WTC11 (cell line): ENCODE data around the gene SSBP2. TPM values are rescaled to one million over a fixed set of nuclear protein-coding genes. Genes with fewer than 3 reads are reported as not detected.

Experiments
- ATAC-seq: fragments of 200-7000 bp; cut with Tn5 transposase; 2 replicates; pipeline ENCODE4 v1.10.0; 2021; ENCODE audit warnings: mild to moderate bottlenecking, moderate library complexity
- CTCF ChIA-PET: fragments of 300-600 bp; sonication (Branson Sonifier 250); formaldehyde crosslinking; loops from one replicate; lab custom pipeline; 2021; ENCODE audit warnings: antibody characterized with exemption; lab: Charles Lee
- POLR2A ChIA-PET: fragments of 350-600 bp; sonication (Branson Sonifier 250); formaldehyde crosslinking; loops from one replicate; lab custom pipeline; 2021; ENCODE audit warnings: antibody characterized with exemption; lab: Charles Lee
- DNase-seq: peaks from one replicate; pipeline ENCODE4 v3.0.0; 2021; ENCODE audit warnings: low spot score
- H3K27ac Mint-ChIP-seq: 2 replicates; pipeline ENCODE4 v1.8.0; 2021; ENCODE audit warnings: mixed read lengths
- H3K27me3 Mint-ChIP-seq: 2 replicates; pipeline ENCODE4 v1.8.0; 2021; ENCODE audit warnings: low read depth, mild to moderate bottlenecking, moderate library complexity, mixed read lengths
- H3K36me3 Mint-ChIP-seq: 2 replicates; pipeline ENCODE4 v1.8.0; 2021; ENCODE audit warnings: mixed read lengths
- H3K4me1 Mint-ChIP-seq: 2 replicates; pipeline ENCODE4 v1.8.0; 2022; ENCODE audit warnings: mixed read lengths
- H3K4me3 Mint-ChIP-seq: 2 replicates; pipeline ENCODE4 v1.8.0; 2021; ENCODE audit warnings: mild to moderate bottlenecking, moderate library complexity, mixed read lengths
- H3K9me3 Mint-ChIP-seq: 2 replicates; pipeline ENCODE4 v1.8.0; 2021; ENCODE audit warnings: mixed read lengths
- ATF2 ChIP-seq: sonication (generic); formaldehyde crosslinking; IDR thresholded peaks from 2 replicates; pipeline ENCODE4 v1.8.1; 2022; ENCODE audit warnings: low read depth, missing genetic modification reagents, borderline replicate concordance
- CBFB ChIP-seq: sonication (generic); formaldehyde crosslinking; IDR thresholded peaks from 2 replicates; pipeline ENCODE4 v1.8.1; 2022; ENCODE audit warnings: mild to moderate bottlenecking, low read depth, missing genetic modification reagents
- CDX4 ChIP-seq: fragments of 250-450 bp; sonication (Bioruptor Pico); IDR thresholded peaks from 2 replicates; pipeline ENCODE4 v1.9.0; 2021; ENCODE audit warnings: moderate library complexity, mild to moderate bottlenecking, inconsistent platforms, borderline replicate concordance
- ESRRA ChIP-seq: sonication (generic); formaldehyde crosslinking; IDR thresholded peaks from 2 replicates; pipeline ENCODE4 v1.8.1; 2022; ENCODE audit warnings: mild to moderate bottlenecking, missing genetic modification reagents, borderline replicate concordance
- NR1H2 ChIP-seq: sonication (generic); formaldehyde crosslinking; IDR thresholded peaks from 2 replicates; pipeline ENCODE4 v1.9.0; 2021; ENCODE audit warnings: mild to moderate bottlenecking, moderate library complexity, missing genetic modification reagents
- PRRX2 ChIP-seq: fragments of 250-450 bp; sonication (Bioruptor Pico); IDR thresholded peaks from 2 replicates; pipeline ENCODE4 v1.8.0; 2021; ENCODE audit warnings: mild to moderate bottlenecking
- RELA ChIP-seq: sonication (generic); formaldehyde crosslinking; IDR thresholded peaks from 2 replicates; pipeline ENCODE4 v1.8.1; 2022; ENCODE audit warnings: missing genetic modification reagents, mild to moderate bottlenecking, borderline replicate concordance
- RORB ChIP-seq: fragments of 250-450 bp; sonication (Bioruptor Pico); IDR thresholded peaks from 2 replicates; pipeline ENCODE4 v1.9.0; 2021; ENCODE audit warnings: mild to moderate bottlenecking
- TCF7 ChIP-seq: sonication (generic); formaldehyde crosslinking; IDR thresholded peaks from 2 replicates; pipeline ENCODE4 v1.8.0; 2022; ENCODE audit warnings: mild to moderate bottlenecking, low read depth, missing genetic modification reagents, moderate library complexity
- ZBTB21 ChIP-seq: sonication (generic); formaldehyde crosslinking; IDR thresholded peaks from 2 replicates; pipeline ENCODE4 v1.8.1; 2023; ENCODE audit warnings: mild to moderate bottlenecking, missing genetic modification reagents, borderline replicate concordance
- ZMAT4 ChIP-seq: fragments of 250-450 bp; sonication (Bioruptor Pico); IDR thresholded peaks from 2 replicates; pipeline ENCODE4 v1.9.0; 2021; ENCODE audit warnings: mild to moderate bottlenecking
- ZNF121 ChIP-seq: sonication (generic); formaldehyde crosslinking; IDR thresholded peaks from 2 replicates; pipeline ENCODE4 v1.8.0; 2023; ENCODE audit warnings: missing genetic modification reagents
- ZNF219 ChIP-seq: sonication (generic); formaldehyde crosslinking; IDR thresholded peaks from 2 replicates; pipeline ENCODE4 v1.8.0; 2023; ENCODE audit warnings: missing genetic modification reagents, mild to moderate bottlenecking, borderline replicate concordance
- ZNF232 ChIP-seq: sonication (generic); formaldehyde crosslinking; IDR thresholded peaks from 2 replicates; pipeline ENCODE4 v1.8.0; 2022; ENCODE audit warnings: mild to moderate bottlenecking, missing genetic modification reagents
- ZNF532 ChIP-seq: fragments of 250-450 bp; sonication (Bioruptor Pico); IDR thresholded peaks from 2 replicates; pipeline ENCODE4 v1.9.0; 2021; ENCODE audit warnings: mild to moderate bottlenecking, borderline replicate concordance
- ZNF671 ChIP-seq: fragments of 250-450 bp; sonication (Bioruptor Pico); IDR thresholded peaks from 2 replicates; pipeline ENCODE4 v1.8.0; 2021; ENCODE audit warnings: mild to moderate bottlenecking
- total RNA-seq: library from RNA; stranded (reverse); gene quantifications from 3 replicates; pipeline ENCODE4 v1.2.3, GENCODE V29; 2021

The SSBP2 gene
- total RNA-seq, 1 experiment from 2014 or later, result 24.9 TPM

GRCh38 chr5:81767097-81767496, 16.2 kb upstream of the SSBP2 start:
- no peaks in the 10 kb centered on the region for H3K27me3 Mint-ChIP-seq
- CTCF ChIA-PET, result interaction anchor here (1.0 kb wide), 1 partner anchor 72 kb away, joined by 4 read pairs; no protein-coding TSS in a partner anchor
- H3K9me3 Mint-ChIP-seq, result peaks cover 16% of the 10 kb centered on the region
- no peak overlapping the region for H3K27ac Mint-ChIP-seq
- peaks cover 15% of the 10 kb centered on the region for H3K4me1 Mint-ChIP-seq
- ATAC-seq (peak; percentile 57), DNase-seq (no peak)
- H3K4me3 Mint-ChIP-seq, result no peak overlapping the region
- no peak for TF ChIP-seq TCF7
- POLR2A ChIA-PET, result no interaction called here
- peaks cover 7% of the 10 kb centered on the region for H3K36me3 Mint-ChIP-seq

GRCh38 chr5:81766611-81767010, 15.7 kb upstream of the SSBP2 start:
- Mint-ChIP-seq H3K9me3 (peaks cover 11% of the 10 kb centered on the region), H3K4me1 (peaks cover 15% of the 10 kb centered on the region), H3K27me3 (no peaks in the 10 kb centered on the region), H3K36me3 (peaks cover 3% of the 10 kb centered on the region), H3K4me3 (no peak overlapping the region), H3K27ac (no peak overlapping the region)
- CTCF ChIA-PET, result interaction anchor here (1.0 kb wide), 1 partner anchor 72 kb away, joined by 4 read pairs; no protein-coding TSS in a partner anchor
- DNase-seq (no peak), ATAC-seq (no peak)
- POLR2A ChIA-PET, result no interaction called here
- TF ChIP-seq ATF2 (CRISPR knock-in tag) (no peak), ESRRA (CRISPR knock-in tag) (no peak)

GRCh38 chr5:81763294-81763928, 12.5 kb upstream of the SSBP2 start:
- H3K4me1 Mint-ChIP-seq, result peaks cover 37% of the 10 kb centered on the region
- no peak overlapping the region; the same call in 1 of the 2 replicates for H3K27ac Mint-ChIP-seq
- CTCF ChIA-PET, result no interaction called here
- TF ChIP-seq NR1H2 (CRISPR knock-in tag), result no peak
- TF ChIP-seq ZNF232 (CRISPR knock-in tag), result no peak
- TF ChIP-seq RORB (CRISPR knock-in tag), result no peak
- TF ChIP-seq ZMAT4, result no peak
- TF ChIP-seq ZNF532 (CRISPR knock-in tag), result no peak
- no peak for TF ChIP-seq ZBTB21 (CRISPR knock-in tag)
- no peak for TF ChIP-seq PRRX2 (CRISPR knock-in tag)
- TF ChIP-seq ZNF121 (CRISPR knock-in tag), result no peak
- TF ChIP-seq ZNF219, result no peak
- TF ChIP-seq RELA (CRISPR knock-in tag), result no peak
- no peak for TF ChIP-seq ZNF671 (CRISPR knock-in tag)
- no peak for TF ChIP-seq CDX4 (CRISPR knock-in tag)
- TF ChIP-seq CBFB (CRISPR knock-in tag), result no peak
- TF ChIP-seq, all 79 proteins: peak for 0
- no peak for ATAC-seq
- POLR2A ChIA-PET, result no interaction called here
- no peak for DNase-seq
- no peak overlapping the region for H3K4me3 Mint-ChIP-seq
- H3K36me3 Mint-ChIP-seq, result no peaks in the 10 kb centered on the region
- no peaks in the 10 kb centered on the region for H3K27me3 Mint-ChIP-seq
- H3K9me3 Mint-ChIP-seq, result 0 out of 2 replicates have a peak, but pooled peaks cover 2% of the 10 kb centered on the region
